Neural progenitor cell (in vitro differentiated cells): Measurements from ENCODE around the gene CTAGE9. TPM values are rescaled to one million over a fixed set of nuclear protein-coding genes. Genes with fewer than 3 reads are reported as not detected.
A peak's percentile ranks its signal among the peaks of the same experiment; 100 is the strongest.

Experiments
- DNase-seq: peaks from one replicate; pipeline ENCODE4 v3.0.0-alpha.2; 2016; ENCODE audit warnings: low spot score
- H2AFZ ChIP-seq: fragments of 200-600 bp; sonication (generic); replicated peaks from 2 replicates; pipeline ENCODE4 v1.6.1; 2016; ENCODE audit warnings: antibody characterized with exemption
- H3F3A ChIP-seq: fragments of 200-600 bp; sonication (generic); 2 replicates; pipeline ENCODE4 v1.6.1; 2016; ENCODE audit warnings: antibody characterized with exemption, low read depth
- H3K27ac ChIP-seq: fragments of 200-600 bp; sonication (generic); 2 replicates; pipeline ENCODE4 v1.5.1; 2016; ENCODE audit warnings: mild to moderate bottlenecking
- H3K27me3 ChIP-seq: fragments of 200-600 bp; sonication (generic); 2 replicates; pipeline ENCODE4 v1.6.1; 2016; ENCODE audit warnings: mild to moderate bottlenecking, moderate library complexity
- H3K36me3 ChIP-seq: fragments of 200-600 bp; sonication (generic); 2 replicates; pipeline ENCODE4 v1.5.1; 2016
- H3K4me1 ChIP-seq: fragments of 200-600 bp; sonication (generic); 2 replicates; pipeline ENCODE4 v1.6.1; 2016; ENCODE audit warnings: mixed run types
- H3K4me2 ChIP-seq: fragments of 200-600 bp; sonication (generic); 2 replicates; pipeline ENCODE4 v1.6.1; 2016
- H3K4me3 ChIP-seq: fragments of 200-600 bp; sonication (generic); 2 replicates; pipeline ENCODE4 v1.5.1; 2016
- H3K79me2 ChIP-seq: fragments of 200-600 bp; sonication (generic); 2 replicates; pipeline ENCODE4 v1.6.1; 2016; ENCODE audit warnings: low read depth
- H3K9ac ChIP-seq: fragments of 200-600 bp; sonication (generic); 2 replicates; pipeline ENCODE4 v1.6.1; 2016
- H3K9me3 ChIP-seq: fragments of 200-600 bp; sonication (generic); 2 replicates; pipeline ENCODE4 v1.5.1; 2016; ENCODE audit warnings: low read depth
- H4K20me1 ChIP-seq: fragments of 200-600 bp; sonication (generic); 2 replicates; pipeline ENCODE4 v1.6.1; 2016; ENCODE audit warnings: low read depth
- H3K27ac Mint-ChIP-seq: 3 replicates; pipeline ENCODE4 v1.8.0; 2021; ENCODE audit warnings: mixed read lengths
- H3K27me3 Mint-ChIP-seq: 2 replicates; pipeline ENCODE4 v1.8.0; 2022; ENCODE audit warnings: low read depth, mild to moderate bottlenecking, inconsistent platforms, moderate library complexity, mixed read lengths; ENCODE audit not compliant: insufficient read depth
- H3K36me3 Mint-ChIP-seq: 3 replicates; pipeline ENCODE4 v1.8.0; 2021; ENCODE audit warnings: mixed read lengths
- H3K4me1 Mint-ChIP-seq: 3 replicates; pipeline ENCODE4 v1.8.0; 2021; ENCODE audit warnings: mixed read lengths
- H3K4me3 Mint-ChIP-seq: 3 replicates; pipeline ENCODE4 v1.8.0; 2021; ENCODE audit warnings: mild to moderate bottlenecking, moderate library complexity, mixed read lengths
- H3K9me3 Mint-ChIP-seq: 3 replicates; pipeline ENCODE4 v1.8.0; 2020; ENCODE audit warnings: mixed read lengths
- CTCF ChIP-seq: fragments of 200-600 bp; sonication (generic); IDR thresholded peaks from 2 replicates; pipeline ENCODE4 v1.5.1; 2017; ENCODE audit warnings: antibody characterized with exemption, mild to moderate bottlenecking
- EZH2 ChIP-seq: fragments of 200-600 bp; sonication (generic); IDR thresholded peaks from 2 replicates; pipeline ENCODE4 v1.6.1; 2017; ENCODE audit warnings: antibody characterized with exemption, mild to moderate bottlenecking, moderate library complexity
- EZH2phosphoT487 ChIP-seq: fragments of 200-600 bp; sonication (generic); IDR thresholded peaks from 2 replicates; pipeline ENCODE4 v1.6.1; 2017; ENCODE audit warnings: antibody characterized with exemption
- total RNA-seq: library from RNA; depleted of rRNA; stranded (reverse); fragments of >200 nt; gene quantifications from 2 replicates; pipeline ENCODE4 v1.2.3, GENCODE V29; 2015; ENCODE audit warnings: low replicate concordance

Gene CTAGE9
- total RNA-seq, 1 donor from 2014 or later, result not detected

GRCh38 chr6:131736811-131737210, 26.0 kb upstream of the CTAGE9 start:
- H3K9me3 ChIP-seq, result no peaks in the 10 kb centered on the region
- H3K4me3 ChIP-seq, result no peak overlapping the region
- no peaks in the 10 kb centered on the region for H3F3A ChIP-seq
- DNase-seq, result no peak
- H3K27ac ChIP-seq, result no peak overlapping the region
- H3K27me3 ChIP-seq, result no peaks in the 10 kb centered on the region
- H3K79me2 ChIP-seq, result no peaks in the 10 kb centered on the region
- no peaks in the 10 kb centered on the region for H3K36me3 Mint-ChIP-seq
- no peak overlapping the region for H3K4me2 ChIP-seq
- H3K4me1 Mint-ChIP-seq, result peaks cover 1% of the 10 kb centered on the region
- H3K36me3 ChIP-seq, result no peaks in the 10 kb centered on the region
- H3K9me3 Mint-ChIP-seq, result no peaks in the 10 kb centered on the region
- H3K4me1 ChIP-seq, result peaks cover 3% of the 10 kb centered on the region
- H3K27me3 Mint-ChIP-seq, result peaks cover 2% of the 10 kb centered on the region
- H2AFZ ChIP-seq, result no peak overlapping the region
- no peak overlapping the region for H3K4me3 Mint-ChIP-seq
- TF ChIP-seq EZH2 (no peak), CTCF (no peak), EZH2phosphoT487 (no peak)
- no peaks in the 10 kb centered on the region for H4K20me1 ChIP-seq
- H3K27ac Mint-ChIP-seq, result no peak overlapping the region
- no peak overlapping the region for H3K9ac ChIP-seq

- no peaks in the 10 kb centered on the region for H3K27me3 ChIP-seq
- H3K27ac ChIP-seq, result no peak overlapping the region
- H3K9me3 ChIP-seq, result no peaks in the 10 kb centered on the region
- no peak overlapping the region for H3K9ac ChIP-seq
- H3K79me2 ChIP-seq, result no peaks in the 10 kb centered on the region
- Mint-ChIP-seq H3K9me3 (no peaks in the 10 kb centered on the region), H3K4me3 (no peak overlapping the region), H3K27ac (no peak overlapping the region), H3K4me1 (peaks cover 5% of the 10 kb centered on the region), H3K27me3 (peaks cover 2% of the 10 kb centered on the region), H3K36me3 (no peaks in the 10 kb centered on the region)
- no peaks in the 10 kb centered on the region for H4K20me1 ChIP-seq
- peaks cover 7% of the 10 kb centered on the region for H3K4me1 ChIP-seq
- no peaks in the 10 kb centered on the region for H3F3A ChIP-seq
- no peak overlapping the region for H3K4me3 ChIP-seq
- no peaks in the 10 kb centered on the region for H3K36me3 ChIP-seq
- TF ChIP-seq EZH2phosphoT487 (no peak), EZH2 (no peak), CTCF (no peak)
- no peak overlapping the region for H3K4me2 ChIP-seq
- DNase-seq, result no peak
- peak overlapping the region; percentile 26 for H2AFZ ChIP-seq
Measured at GRCh38 chr6:131736003-131736596, 25.3 kb upstream of the CTAGE9 start.

- no peaks in the 10 kb centered on the region for H3K9me3 Mint-ChIP-seq
- TF ChIP-seq EZH2 (no peak), CTCF (no peak), EZH2phosphoT487 (no peak)
Measured at GRCh38 chr6:131733376-131734016, 22.7 kb upstream of the CTAGE9 start.

More at GRCh38 chr6:131733376-131734016, 22.7 kb upstream of the CTAGE9 start:
- no peaks in the 10 kb centered on the region for H3K36me3 Mint-ChIP-seq
- no peak overlapping the region for H3K4me2 ChIP-seq
- H3F3A ChIP-seq, result no peaks in the 10 kb centered on the region
- no peaks in the 10 kb centered on the region for H4K20me1 ChIP-seq
- no peaks in the 10 kb centered on the region for H3K36me3 ChIP-seq
- peak overlapping the region; percentile 12 for H2AFZ ChIP-seq
- peaks cover 5% of the 10 kb centered on the region for H3K4me1 Mint-ChIP-seq
- no peak overlapping the region for H3K4me3 ChIP-seq
- H3K27me3 ChIP-seq, result no peaks in the 10 kb centered on the region
- DNase-seq, result no peak
- H3K79me2 ChIP-seq, result no peaks in the 10 kb centered on the region
- peaks cover 2% of the 10 kb centered on the region for H3K27me3 Mint-ChIP-seq
- H3K4me1 ChIP-seq, result peaks cover 7% of the 10 kb centered on the region
- no peaks in the 10 kb centered on the region for H3K9me3 ChIP-seq
- no peak overlapping the region for H3K27ac Mint-ChIP-seq
- H3K4me3 Mint-ChIP-seq, result no peak overlapping the region
- no peak overlapping the region for H3K9ac ChIP-seq
- H3K27ac ChIP-seq, result no peak overlapping the region
